Bone marrow (tissue), 2 donors: ENCODE data around the gene HEXIM2.

Experiments
- DNase-seq, 2 donors: peaks; one replicate each; lab custom pipeline; 2025; lab: John Stamatoyannopoulos, UW

HEXIM2 gene

GRCh38 chr17:45127548-45128300 lies 34.0 kb upstream of the HEXIM2 start:
- DNase-seq: no peak

GRCh38 chr17:45128331-45128730 lies 33.3 kb upstream of the HEXIM2 start:
- no peak for DNase-seq

GRCh38 chr17:45128989-45129388 lies 32.7 kb upstream of the HEXIM2 start:
- no peak for DNase-seq

- no peak for DNase-seq
Observed at GRCh38 chr17:45129426-45129939, 32.2 kb upstream of the HEXIM2 start.

GRCh38 chr17:45129940-45130680 lies 31.6 kb upstream of the HEXIM2 start:
- DNase-seq: no peak

- no peak for DNase-seq
Observed at GRCh38 chr17:45130681-45131615, 30.7 kb upstream of the HEXIM2 start.

GRCh38 chr17:45131616-45132319 lies 29.9 kb upstream of the HEXIM2 start:
- DNase-seq: peak in 1 of 2 donors; percentile 43

GRCh38 chr17:45132320-45132571 lies 29.4 kb upstream of the HEXIM2 start, which contains the start of gene PLCD3:
TSS of gene PLCD3 (minus strand) at chr17:45132515. CDS start at chr17:45132410, 105 bp downstream.
- DNase-seq: peak in 1 of 2 donors; percentile 58

GRCh38 chr17:45132572-45133463 lies 28.9 kb upstream of the HEXIM2 start:
- DNase-seq: peak; percentile 36 to 67

GRCh38 chr17:45135192-45135977 lies 26.3 kb upstream of the HEXIM2 start, which contains the start of gene ACBD4:
TSS of gene ACBD4 (plus strand) at chr17:45135687. CDS start at chr17:45136145, 458 bp downstream.
- DNase-seq: peak; percentile 90 to 97

GRCh38 chr17:45135978-45136791 lies 25.5 kb upstream of the HEXIM2 start:
- no peak for DNase-seq

- DNase-seq: no peak
Observed at GRCh38 chr17:45136846-45137560, 24.7 kb upstream of the HEXIM2 start.

GRCh38 chr17:45137561-45138305 lies 23.9 kb upstream of the HEXIM2 start:
- no peak for DNase-seq

- DNase-seq: no peak
Observed at GRCh38 chr17:45138911-45139532, 22.7 kb upstream of the HEXIM2 start.

GRCh38 chr17:45139533-45139920 lies 22.1 kb upstream of the HEXIM2 start:
- no peak for DNase-seq

- no peak for DNase-seq
Observed at GRCh38 chr17:45143094-45143670, 18.5 kb upstream of the HEXIM2 start.
